Fibroblast of villous mesenchyme (primary cell): ENCODE measurements around the gene ISG15. TPM values are rescaled to one million over a fixed set of nuclear protein-coding genes. Genes with fewer than 3 reads are reported as not detected.

Experiments used
- DNase-seq: peaks from one replicate; pipeline ENCODE4 v3.0.0-alpha.2; 2010; ENCODE audit warnings: low read depth
- H3K4me3 ChIP-seq: 2 replicates; pipeline ENCODE4 v1.5.1; 2011; ENCODE audit warnings: low read depth, mild to moderate bottlenecking, low read length
- CTCF ChIP-seq: IDR thresholded peaks from 2 replicates; pipeline ENCODE4 v1.5.1; 2012; ENCODE audit warnings: low read depth, mild to moderate bottlenecking, low read length; ENCODE audit not compliant: insufficient read depth
- total RNA-seq: library from RNA; depleted of rRNA; stranded (reverse); fragments of >200 nt; gene quantifications from 2 replicates; pipeline ENCODE4 v1.2.3, GENCODE V29; 2012

ISG15 gene
- total RNA-seq, 1 donor = 137 TPM

DNA sequence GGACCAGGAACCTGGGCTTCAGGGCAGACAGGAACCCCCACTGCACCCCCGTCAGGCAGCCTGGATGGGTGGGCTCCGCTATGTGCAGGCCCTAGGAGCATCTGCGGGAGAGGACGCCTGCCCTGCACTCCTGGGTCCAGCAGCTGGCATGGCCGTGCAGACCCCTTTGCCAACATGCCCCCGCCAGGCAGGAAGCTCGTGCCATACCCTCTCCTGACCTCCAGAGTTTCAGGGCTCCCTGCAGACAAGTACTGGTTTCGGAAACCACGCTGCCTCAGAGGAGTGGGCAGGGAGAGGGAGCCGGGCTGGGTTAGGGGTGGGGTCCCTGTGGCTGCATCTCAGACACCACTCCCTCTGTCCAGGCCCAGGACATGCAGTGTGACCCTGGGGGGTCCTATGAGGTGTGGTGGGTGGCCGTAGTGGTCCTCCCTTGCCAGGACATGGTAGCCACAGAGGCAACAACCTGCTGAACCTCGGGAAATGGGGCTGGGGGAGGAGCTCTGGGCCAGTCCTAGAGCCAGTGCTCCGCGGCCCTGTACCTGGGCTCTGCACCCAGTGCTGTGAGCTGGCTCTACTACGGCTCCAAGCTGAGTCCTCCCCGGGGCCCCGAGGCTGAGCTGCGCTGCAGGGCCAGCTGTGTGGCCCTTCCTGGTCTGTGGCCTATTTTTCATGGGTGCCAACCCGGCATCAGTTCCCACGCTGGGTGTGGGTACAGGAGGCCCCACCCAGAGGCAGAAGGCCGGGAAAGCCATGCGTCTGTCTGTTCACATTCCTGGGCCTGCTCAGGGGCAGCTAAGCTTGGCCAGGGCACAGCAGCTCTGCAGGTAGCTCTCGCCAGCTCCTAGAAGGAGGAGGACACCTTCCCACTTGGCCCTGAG, 45.6 kb upstream of the ISG15 start:
- H3K4me3 ChIP-seq = no peak overlapping the region
- DNase-seq = no peak
- TF ChIP-seq CTCF = no peak

DNA sequence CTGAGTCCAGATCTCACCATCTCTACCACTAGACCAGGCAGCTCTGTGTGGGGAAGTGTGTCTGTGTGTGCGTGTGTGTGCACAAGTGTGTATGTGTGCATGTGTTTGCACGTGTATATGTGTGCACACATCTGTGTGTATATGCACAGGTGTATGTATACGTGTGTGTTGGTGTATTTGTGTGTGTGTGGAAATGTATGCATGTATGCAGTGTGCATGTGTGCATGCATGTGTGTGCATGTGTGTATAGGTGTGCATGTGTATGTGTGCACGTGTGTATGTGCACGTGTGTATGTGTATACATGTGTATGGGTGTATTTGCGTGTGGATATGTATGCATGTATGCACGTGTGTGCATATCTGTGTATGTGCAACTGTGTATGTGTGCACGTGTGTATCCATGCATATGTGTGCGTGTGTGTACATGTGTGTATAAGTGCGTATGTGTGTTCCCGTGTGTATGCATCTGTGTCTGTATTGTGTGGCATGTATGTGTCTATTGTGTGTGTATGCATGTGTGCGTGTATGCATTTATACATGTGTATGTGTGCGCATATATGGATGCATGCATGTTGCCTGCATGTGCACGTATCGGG, 43.9 kb upstream of the ISG15 start:
- TF ChIP-seq CTCF = no peak
- H3K4me3 ChIP-seq = no peak overlapping the region

DNA sequence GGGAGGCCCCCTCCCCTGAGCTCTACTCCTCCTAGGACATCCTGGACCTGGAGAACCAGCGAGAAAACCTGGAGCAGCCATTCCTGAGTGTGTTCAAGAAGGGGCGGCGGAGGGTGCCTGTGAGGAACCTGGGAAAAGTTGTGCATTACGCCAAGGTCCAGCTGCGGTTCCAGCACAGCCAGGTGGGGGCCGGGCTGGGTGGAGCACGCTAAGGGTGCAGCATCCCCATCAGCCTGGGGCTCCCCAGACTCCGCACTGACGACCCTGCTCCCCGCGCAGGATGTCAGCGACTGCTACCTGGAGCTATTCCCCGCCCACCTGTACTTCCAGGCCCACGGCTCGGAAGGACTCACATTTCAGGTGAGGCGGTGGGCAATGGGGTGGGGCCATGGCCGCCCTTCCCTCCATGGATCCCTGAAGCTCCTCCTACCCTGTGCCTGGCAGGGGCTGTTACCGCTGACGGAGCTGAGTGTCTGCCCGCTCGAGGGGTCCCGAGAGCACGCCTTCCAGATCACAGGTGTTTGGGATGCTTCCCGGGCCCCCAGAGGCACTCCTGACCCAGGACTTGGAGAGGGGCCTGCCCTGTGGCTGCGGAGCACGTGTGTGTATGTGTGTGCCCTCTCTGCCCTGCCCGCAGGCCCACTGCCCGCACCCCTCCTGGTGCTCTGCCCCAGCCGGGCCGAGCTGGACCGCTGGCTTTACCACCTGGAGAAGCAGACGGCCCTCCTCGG, 42.9 kb upstream of the ISG15 start:
- DNase-seq = no peak
- TF ChIP-seq CTCF = no peak
- no peak overlapping the region for H3K4me3 ChIP-seq

More for the DNA sequence above, 43.9 kb upstream of the ISG15 start:
- no peak for DNase-seq

DNA sequence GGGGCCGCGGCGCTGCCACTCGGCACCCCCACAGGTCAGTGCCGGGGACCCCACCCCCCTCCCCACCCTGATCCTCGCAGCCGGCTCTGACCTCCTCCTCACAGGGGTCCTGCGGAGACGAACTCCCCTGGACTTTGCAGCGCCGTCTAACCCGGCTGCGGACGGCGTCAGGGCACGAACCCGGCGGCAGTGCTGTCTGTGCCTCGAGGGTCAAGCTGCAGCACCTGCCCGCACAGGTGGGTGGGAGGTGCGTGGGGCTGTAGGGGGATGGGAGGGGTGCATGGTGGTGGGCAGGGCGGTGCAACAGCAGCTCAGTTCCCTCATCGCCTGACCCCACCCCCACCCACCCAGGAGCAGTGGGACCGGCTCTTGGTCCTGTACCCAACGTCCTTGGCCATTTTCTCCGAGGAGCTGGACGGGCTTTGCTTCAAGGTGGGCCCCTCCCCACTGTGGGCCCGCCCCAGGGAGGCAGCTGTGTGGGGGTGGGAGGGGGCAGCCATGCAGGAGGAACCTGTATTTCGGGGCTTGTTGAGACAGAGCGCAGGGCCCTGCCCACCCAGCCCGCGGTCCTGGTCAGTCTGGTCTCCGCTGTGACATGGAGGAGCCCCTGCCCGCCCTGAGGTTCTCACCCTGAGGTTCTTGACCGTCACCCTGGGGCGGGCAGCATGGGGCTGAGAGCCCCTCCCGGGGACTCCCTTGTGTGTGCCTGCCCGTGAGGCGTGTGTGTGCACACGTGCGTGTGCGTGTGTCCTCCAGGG, 42.1 kb upstream of the ISG15 start:
- no peak for DNase-seq
- TF ChIP-seq CTCF = no peak
- no peak overlapping the region for H3K4me3 ChIP-seq

- TF ChIP-seq CTCF = no peak
- H3K4me3 ChIP-seq = no peak overlapping the region
- DNase-seq = no peak
Observed at GRCh38 chr1:971751-972506, 41.4 kb upstream of the ISG15 start.
